GM12878 (cell line): Measurements from ENCODE around the gene FZR1. TPM values are rescaled to one million over a fixed set of nuclear protein-coding genes. Genes with fewer than 3 reads are reported as not detected.

Experiments used
- BHLHE40 ChIP-seq, 2 experiments: fragments of 450-650 bp in 1 of 2; IDR thresholded peaks; 2 replicates each; pipeline ENCODE4 v1.6.1; 2011 to 2017; ENCODE audit warnings: low read depth in 2 of 2, borderline replicate concordance in 1 of 2, improper control_type of control experiment in 1 of 2, low read length in 1 of 2, mild to moderate bottlenecking in 1 of 2
- EZH2 ChIP-seq: IDR thresholded peaks from 2 replicates; pipeline ENCODE4 v1.6.1; 2012; ENCODE audit warnings: low read depth, mild to moderate bottlenecking, control low read depth, inconsistent platforms, low read length, borderline replicate concordance; ENCODE audit not compliant: control insufficient read depth
- FOS ChIP-seq: IDR thresholded peaks from 3 replicates; pipeline ENCODE4 v1.6.1; 2011; ENCODE audit warnings: borderline replicate concordance; ENCODE audit not compliant: insufficient read length; ENCODE audit errors: extremely low read depth
- IKZF2 ChIP-seq, 2 experiments: fragments of 450-650 bp; IDR thresholded peaks; 2 replicates each; pipeline ENCODE4 v1.6.1; 2017; ENCODE audit warnings: mild to moderate bottlenecking in 2 of 2, moderate library complexity in 2 of 2
- POU2F2 ChIP-seq: IDR thresholded peaks from 3 replicates; pipeline ENCODE4 v1.6.1; 2011; ENCODE audit warnings: low read depth, mild to moderate bottlenecking, low read length, borderline replicate concordance
- RAD51 ChIP-seq: fragments of 450-650 bp; IDR thresholded peaks from 2 replicates; pipeline ENCODE4 v1.6.1; 2016; ENCODE audit warnings: moderate library complexity, mild to moderate bottlenecking, inconsistent platforms
- REST ChIP-seq: IDR thresholded peaks from 2 replicates; pipeline ENCODE4 v1.6.1; 2012; ENCODE audit warnings: mild to moderate bottlenecking, low read depth, low read length
- SMARCA5 ChIP-seq: fragments of 450-650 bp; IDR thresholded peaks from 2 replicates; pipeline ENCODE4 v1.6.1; 2017; ENCODE audit warnings: mild to moderate bottlenecking
- SUZ12 ChIP-seq: fragments of 200-600 bp; sonication (generic); IDR thresholded peaks from one replicate; pipeline ENCODE4 v1.6.1; 2018; ENCODE audit warnings: antibody characterized with exemption, mild to moderate bottlenecking; ENCODE audit not compliant: unreplicated experiment
- polyA plus RNA-seq, 11 experiments: library from polyadenylated mRNA; depleted of rRNA in 4 of 11; unstranded in 6 of 11; stranded (reverse) in 5 of 11; fragments of >200 nt; fragmentation: Nextera tagmentation in 4 of 11; fragmentation: Illumina TruSeq in 1 of 11; extraction: Ambion mirVana in 4 of 11; extraction: Trizol in 1 of 11; gene quantifications; 1 replicate in 1 of 11; 2 replicates in 10 of 11; pipeline versions ENCODE4 v1.2.1 to v1.2.3, GENCODE V29; 2011 to 2016; ENCODE audit warnings: inconsistent platforms in 2 of 11, missing spikeins in 2 of 11, low read depth in 1 of 11
- total RNA-seq, 4 experiments: library from RNA; depleted of rRNA in 3 of 4; stranded (reverse); fragments of >200 nt in 3 of 4; fragmentation: Illumina TruSeq in 1 of 4; extraction: Trizol in 1 of 4; gene quantifications; 2 replicates each; pipeline versions ENCODE4 v1.2.1 to v1.2.3, GENCODE V29; 2013 to 2021

FZR1 gene
- total and polyA plus RNA-seq, 10 of the 15 experiments (the other 5 are each of a cell fraction or from before 2014, with no cell fraction given) = 0.11 to 44.2 (median 29.3) TPM

- TF ChIP-seq REST (no peak), SMARCA5 (no peak), BHLHE40 (IDR thresholded peaks at IDR 0.05; ENCODE audit: borderline replicate concordance in 1 of 2, low read depth in 2 of 2, low read length in 1 of 2) (peak; percentile 41 to 73; a peak in 3 of 4 replicates), POU2F2 (peak; percentile 52; the same call in 1 of the 3 replicates), FOS (peak; percentile 18), SUZ12 (no peak), RAD51 (no peak), IKZF2 (IDR thresholded peaks at IDR 0.05) (no peak), EZH2 (no peak)
These were observed 66.2 kb downstream of the FZR1 start (continued) for GRCh38 chr19:3572132-3572854.
